ENCODE results near the gene PRPH.
"Not testable (repeated sequence)": the region's sequence is repeated elsewhere in the genome, so short reads cannot be mapped to it uniquely, and the experiment has no call there.

The PRPH gene

DNA sequence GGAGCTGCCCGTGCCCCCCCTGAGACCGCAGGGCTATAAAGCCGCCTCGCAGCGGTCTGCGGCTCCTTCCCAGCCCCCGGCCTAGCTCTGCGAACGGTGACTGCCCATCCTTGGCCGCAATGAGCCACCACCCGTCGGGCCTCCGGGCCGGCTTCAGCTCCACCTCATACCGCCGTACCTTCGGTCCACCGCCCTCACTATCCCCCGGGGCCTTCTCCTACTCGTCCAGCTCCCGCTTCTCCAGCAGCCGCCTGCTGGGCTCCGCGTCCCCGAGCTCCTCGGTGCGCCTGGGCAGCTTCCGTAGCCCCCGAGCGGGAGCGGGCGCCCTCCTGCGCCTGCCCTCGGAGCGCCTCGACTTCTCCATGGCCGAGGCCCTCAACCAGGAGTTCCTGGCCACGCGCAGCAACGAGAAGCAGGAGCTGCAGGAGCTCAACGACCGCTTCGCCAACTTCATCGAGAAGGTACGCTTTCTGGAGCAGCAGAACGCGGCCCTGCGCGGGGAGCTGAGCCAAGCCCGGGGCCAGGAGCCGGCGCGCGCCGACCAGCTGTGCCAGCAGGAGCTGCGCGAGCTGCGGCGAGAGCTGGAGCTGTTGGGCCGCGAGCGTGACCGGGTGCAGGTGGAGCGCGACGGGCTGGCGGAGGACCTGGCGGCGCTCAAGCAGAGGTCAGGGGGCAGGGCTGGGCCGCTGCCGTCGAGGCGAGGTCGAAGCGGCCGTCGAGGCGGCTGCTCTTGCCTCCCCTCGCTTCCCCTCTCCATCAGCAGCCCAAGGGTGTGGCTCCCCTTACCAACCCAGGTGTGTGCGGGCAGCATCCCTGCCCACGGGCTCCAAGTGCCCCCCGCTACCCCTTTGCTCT is at the start of gene PRPH:
PRPH (plus strand) TSS at position 66 of the 855 bp plus-strand sequence; CDS start at position 120, 54 bp downstream.
- no peak within 1 kb of the TSS for H3K27ac ChIP-seq (ENCODE audit: low read length)
- no peaks in the 10 kb centered on the region for H3K9me3 ChIP-seq (ENCODE audit: control insufficient read depth, low read depth, low read length)
- H3K36me3 ChIP-seq (ENCODE audit: control insufficient read depth, low read depth, low read length) = no peaks in the 10 kb centered on the region
- H3K4me3 ChIP-seq (ENCODE audit: low read length) = peak within 1 kb of the TSS; percentile 22
- peaks cover 14% of the 10 kb centered on the region for H3K4me1 ChIP-seq (ENCODE audit: control insufficient read depth, low read depth, low read length)
- no peak within 1 kb of the TSS for H3K9ac ChIP-seq (ENCODE audit: low read length)
- H3K27me3 ChIP-seq (ENCODE audit: control insufficient read depth, insufficient read depth, low read length) = peaks cover 74% of the 10 kb centered on the region

DNA sequence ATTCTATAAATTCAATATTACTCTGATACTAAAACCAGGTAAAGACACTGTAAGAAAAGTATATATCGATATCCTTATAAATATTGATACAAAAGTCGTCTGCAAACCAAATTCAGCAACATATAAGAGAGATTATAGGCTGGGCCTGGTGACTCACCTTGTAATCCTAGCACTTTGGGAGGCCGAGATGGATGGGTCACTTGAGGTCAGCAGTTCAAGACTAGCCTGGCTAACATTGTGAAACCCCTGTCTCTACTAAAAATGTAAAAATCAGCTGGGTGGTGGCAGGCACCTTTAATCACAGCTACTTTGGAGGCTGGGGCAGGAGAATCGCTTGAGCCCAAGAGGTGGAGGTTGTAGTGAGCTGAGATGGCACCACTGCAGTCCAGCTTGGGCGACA is 43.6 kb upstream of the PRPH start:
- Histone ChIP-seq H3K4me1 (ENCODE audit: control insufficient read depth, low read depth, low read length) (no peaks in the 10 kb centered on the region), H3K4me3 (ENCODE audit: low read length) (no peak overlapping the region), H3K9ac (ENCODE audit: low read length) (no peak overlapping the region), H3K27ac (ENCODE audit: low read length) (no peak overlapping the region), H3K36me3 (ENCODE audit: control insufficient read depth, low read depth, low read length) (no peaks in the 10 kb centered on the region), H3K27me3 (ENCODE audit: control insufficient read depth, insufficient read depth, low read length) (no peaks in the 10 kb centered on the region), H3K9me3 (ENCODE audit: control insufficient read depth, low read depth, low read length) (no peaks in the 10 kb centered on the region)

DNA sequence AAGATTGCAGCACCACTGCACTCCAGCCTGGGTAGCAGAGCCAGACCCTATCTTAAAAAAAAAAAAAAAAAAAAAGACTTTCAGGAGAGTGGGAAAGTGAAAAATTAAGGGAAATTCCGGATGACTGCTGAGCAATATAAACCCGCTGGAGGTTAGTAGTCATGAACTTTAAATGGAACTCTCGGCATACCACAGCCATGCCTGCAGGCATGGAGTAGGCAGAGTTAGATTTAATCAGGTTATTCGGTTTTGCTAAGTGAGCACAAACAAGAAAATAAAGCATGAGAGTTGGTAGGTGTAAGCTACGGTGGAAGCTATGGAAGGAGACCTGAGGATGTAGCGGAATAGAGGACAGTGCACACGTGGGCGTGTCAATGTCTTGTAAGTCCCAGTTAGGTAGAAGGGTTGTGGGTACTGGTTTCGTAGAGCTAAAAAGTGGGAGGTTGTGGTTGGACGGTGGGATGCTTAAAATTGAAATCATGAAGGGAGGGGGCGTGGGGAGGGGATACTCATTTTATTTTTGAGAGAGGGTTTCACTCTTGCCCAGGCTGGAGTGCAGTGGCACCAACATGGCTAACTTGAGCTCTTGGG is 41.8 kb upstream of the PRPH start:
- H3K27me3 ChIP-seq (ENCODE audit: control insufficient read depth, insufficient read depth, low read length) = no peaks in the 10 kb centered on the region
- no peaks in the 10 kb centered on the region for H3K9me3 ChIP-seq (ENCODE audit: control insufficient read depth, low read depth, low read length)
- H3K4me1 ChIP-seq (ENCODE audit: control insufficient read depth, low read depth, low read length) = no peaks in the 10 kb centered on the region
- H3K36me3 ChIP-seq (ENCODE audit: control insufficient read depth, low read depth, low read length) = no peaks in the 10 kb centered on the region
- no peak overlapping the region for H3K27ac ChIP-seq (ENCODE audit: low read length)
- no peak overlapping the region for H3K4me3 ChIP-seq (ENCODE audit: low read length)
- no peak overlapping the region for H3K9ac ChIP-seq (ENCODE audit: low read length)

DNA sequence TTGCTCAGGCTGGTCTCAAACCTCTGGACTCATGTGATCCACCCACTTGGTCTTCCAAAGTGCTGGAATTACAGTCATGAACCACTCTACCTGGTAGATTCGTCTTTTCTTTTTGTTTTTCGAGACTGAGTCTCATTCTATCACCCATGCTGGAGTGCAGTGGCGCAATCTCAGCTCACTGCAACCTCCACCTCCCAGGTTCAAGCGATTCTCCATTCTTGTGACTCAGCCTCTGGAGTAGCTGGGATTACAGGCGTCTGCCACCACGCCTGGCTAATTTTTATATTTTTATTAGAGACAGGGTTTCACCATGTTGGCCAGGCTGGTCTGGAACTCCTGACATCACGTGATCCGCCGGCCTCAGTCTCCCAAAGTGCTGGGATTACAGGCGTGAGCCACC is 39.5 kb upstream of the PRPH start:
- not testable (repeated sequence) for H3K4me1 ChIP-seq (ENCODE audit: control insufficient read depth, low read depth, low read length); H3K27ac ChIP-seq (ENCODE audit: low read length); H3K27me3 ChIP-seq (ENCODE audit: control insufficient read depth, insufficient read depth, low read length); H3K4me3 ChIP-seq (ENCODE audit: low read length); H3K9me3 ChIP-seq (ENCODE audit: control insufficient read depth, low read depth, low read length); H3K36me3 ChIP-seq (ENCODE audit: control insufficient read depth, low read depth, low read length); H3K9ac ChIP-seq (ENCODE audit: low read length)

DNA sequence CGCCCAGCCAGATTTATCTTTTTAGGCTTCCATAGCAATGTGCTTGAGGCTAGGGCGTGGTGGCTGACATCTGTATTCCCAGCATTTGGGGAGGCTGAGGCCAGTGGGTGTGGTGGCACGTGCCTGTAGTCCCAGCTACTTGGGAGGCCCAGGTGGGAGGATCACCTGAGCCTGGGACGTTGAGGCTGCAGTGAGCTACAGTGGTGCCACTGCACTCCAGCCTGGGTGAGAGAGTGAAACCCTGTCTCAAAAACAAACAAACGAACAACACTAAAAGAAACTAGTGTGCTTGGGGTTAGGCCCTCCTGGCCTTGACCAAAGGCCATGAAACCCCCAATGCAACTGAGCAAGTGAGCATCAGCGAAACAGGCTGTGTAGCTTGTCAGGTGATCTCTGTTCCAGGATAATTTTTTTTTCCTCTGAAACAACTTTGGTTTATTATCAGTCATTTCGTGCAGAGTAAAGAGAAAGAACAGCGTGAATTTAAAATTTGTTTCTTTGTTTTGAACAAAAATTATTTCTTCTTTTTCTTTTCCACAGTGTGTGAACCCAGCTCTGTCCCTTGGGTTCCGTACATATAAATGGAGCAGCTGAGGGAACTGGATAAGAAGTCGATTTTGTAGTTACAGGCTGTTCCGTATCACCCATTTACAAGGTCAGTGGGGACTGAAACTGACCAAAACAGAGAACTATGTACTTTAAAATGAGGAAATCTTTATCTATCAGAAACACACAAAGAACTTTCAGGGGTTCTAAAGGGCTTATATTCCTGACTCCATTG is 38.9 kb upstream of the PRPH start:
- no peaks in the 10 kb centered on the region for H3K4me1 ChIP-seq (ENCODE audit: control insufficient read depth, low read depth, low read length)
- H3K4me3 ChIP-seq (ENCODE audit: low read length) = no peak overlapping the region
- H3K9ac ChIP-seq (ENCODE audit: low read length) = no peak overlapping the region
- no peaks in the 10 kb centered on the region for H3K9me3 ChIP-seq (ENCODE audit: control insufficient read depth, low read depth, low read length)
- H3K36me3 ChIP-seq (ENCODE audit: control insufficient read depth, low read depth, low read length) = no peaks in the 10 kb centered on the region
- H3K27me3 ChIP-seq (ENCODE audit: control insufficient read depth, insufficient read depth, low read length) = no peaks in the 10 kb centered on the region
- H3K27ac ChIP-seq (ENCODE audit: low read length) = no peak overlapping the region

DNA sequence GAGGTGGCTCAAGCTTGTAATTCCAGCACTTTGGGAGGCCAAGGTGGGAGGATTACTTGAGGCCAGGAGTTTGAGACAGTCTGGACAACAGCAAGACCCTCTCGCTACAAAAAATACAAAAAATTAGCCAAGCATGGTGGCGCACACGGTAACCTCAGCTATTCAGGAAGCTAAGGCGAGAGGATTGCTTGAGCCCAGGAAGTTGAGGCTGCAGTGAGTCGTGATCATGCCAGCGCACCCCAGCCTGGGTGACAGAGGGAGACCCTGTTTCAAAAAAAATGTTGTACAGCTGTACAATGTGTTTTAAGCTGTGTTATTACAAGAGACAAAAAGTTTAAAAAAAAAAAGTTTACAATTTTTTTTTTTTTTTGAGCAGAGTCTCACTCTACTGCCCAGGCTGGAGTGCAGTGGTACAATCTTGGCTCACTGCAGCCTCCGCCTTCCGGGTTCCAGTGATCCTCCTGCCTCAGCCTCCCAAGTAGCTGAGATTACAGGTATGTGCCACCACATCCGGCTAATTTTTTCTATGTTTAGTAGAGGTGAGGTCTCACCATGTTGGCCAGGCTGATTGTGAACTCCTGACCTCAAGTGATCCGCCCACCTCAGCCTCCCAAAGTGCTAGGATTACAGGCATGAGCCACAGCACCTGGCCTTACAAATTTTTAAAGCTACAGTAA is 37.3 kb upstream of the PRPH start:
- not testable (repeated sequence) for H3K9me3 ChIP-seq (ENCODE audit: control insufficient read depth, low read depth, low read length); H3K27ac ChIP-seq (ENCODE audit: low read length); H3K4me3 ChIP-seq (ENCODE audit: low read length); H3K9ac ChIP-seq (ENCODE audit: low read length); H3K27me3 ChIP-seq (ENCODE audit: control insufficient read depth, insufficient read depth, low read length); H3K4me1 ChIP-seq (ENCODE audit: control insufficient read depth, low read depth, low read length); H3K36me3 ChIP-seq (ENCODE audit: control insufficient read depth, low read depth, low read length)

DNA sequence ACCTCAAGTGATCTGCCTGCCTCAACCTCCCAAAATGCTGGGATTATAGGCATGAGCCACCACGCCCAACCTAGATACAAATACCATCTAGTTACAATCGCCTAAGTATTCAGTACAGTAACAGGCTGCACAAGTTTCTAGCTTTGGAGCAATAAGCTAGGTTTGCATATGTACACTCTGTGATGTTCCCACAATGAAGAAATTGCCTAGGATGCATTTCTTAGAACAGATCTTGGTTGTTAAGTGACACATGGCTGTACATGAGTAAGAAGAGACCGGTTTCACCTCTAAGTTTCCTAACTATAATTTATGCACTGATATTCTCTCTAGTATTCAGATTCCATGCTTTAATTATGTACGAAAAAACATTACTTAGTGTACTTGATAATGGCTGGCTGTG is 35.5 kb upstream of the PRPH start:
- Histone ChIP-seq H3K4me1 (ENCODE audit: control insufficient read depth, low read depth, low read length) (no peaks in the 10 kb centered on the region), H3K4me3 (ENCODE audit: low read length) (no peak overlapping the region), H3K9me3 (ENCODE audit: control insufficient read depth, low read depth, low read length) (no peaks in the 10 kb centered on the region), H3K27me3 (ENCODE audit: control insufficient read depth, insufficient read depth, low read length) (no peaks in the 10 kb centered on the region), H3K9ac (ENCODE audit: low read length) (no peak overlapping the region), H3K36me3 (ENCODE audit: control insufficient read depth, low read depth, low read length) (no peaks in the 10 kb centered on the region), H3K27ac (ENCODE audit: low read length) (no peak overlapping the region)

DNA sequence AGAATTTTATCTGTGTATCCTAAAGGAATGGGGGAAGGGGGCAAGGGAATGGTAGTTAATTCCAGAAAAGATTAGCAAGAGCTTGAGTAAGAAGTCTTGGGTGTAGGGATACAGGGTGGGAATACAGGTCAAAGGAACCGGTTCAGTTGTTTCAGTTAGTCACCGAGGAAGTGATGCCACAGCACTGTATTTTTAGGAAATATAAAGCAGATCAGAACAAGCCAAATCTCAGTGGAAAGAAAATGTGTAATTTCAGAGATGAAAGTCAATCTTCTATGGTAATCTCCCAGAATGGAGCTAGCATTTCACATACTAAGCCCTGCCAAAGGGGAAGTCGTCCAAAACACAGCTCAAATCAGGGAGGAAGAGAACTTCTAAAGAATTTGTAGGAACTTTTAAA is 34.8 kb upstream of the PRPH start:
- no peaks in the 10 kb centered on the region for H3K9me3 ChIP-seq (ENCODE audit: control insufficient read depth, low read depth, low read length)
- no peaks in the 10 kb centered on the region for H3K4me1 ChIP-seq (ENCODE audit: control insufficient read depth, low read depth, low read length)
- H3K9ac ChIP-seq (ENCODE audit: low read length) = no peak overlapping the region
- no peaks in the 10 kb centered on the region for H3K36me3 ChIP-seq (ENCODE audit: control insufficient read depth, low read depth, low read length)
- no peak overlapping the region for H3K4me3 ChIP-seq (ENCODE audit: low read length)
- no peak overlapping the region for H3K27ac ChIP-seq (ENCODE audit: low read length)
- no peaks in the 10 kb centered on the region for H3K27me3 ChIP-seq (ENCODE audit: control insufficient read depth, insufficient read depth, low read length)

DNA sequence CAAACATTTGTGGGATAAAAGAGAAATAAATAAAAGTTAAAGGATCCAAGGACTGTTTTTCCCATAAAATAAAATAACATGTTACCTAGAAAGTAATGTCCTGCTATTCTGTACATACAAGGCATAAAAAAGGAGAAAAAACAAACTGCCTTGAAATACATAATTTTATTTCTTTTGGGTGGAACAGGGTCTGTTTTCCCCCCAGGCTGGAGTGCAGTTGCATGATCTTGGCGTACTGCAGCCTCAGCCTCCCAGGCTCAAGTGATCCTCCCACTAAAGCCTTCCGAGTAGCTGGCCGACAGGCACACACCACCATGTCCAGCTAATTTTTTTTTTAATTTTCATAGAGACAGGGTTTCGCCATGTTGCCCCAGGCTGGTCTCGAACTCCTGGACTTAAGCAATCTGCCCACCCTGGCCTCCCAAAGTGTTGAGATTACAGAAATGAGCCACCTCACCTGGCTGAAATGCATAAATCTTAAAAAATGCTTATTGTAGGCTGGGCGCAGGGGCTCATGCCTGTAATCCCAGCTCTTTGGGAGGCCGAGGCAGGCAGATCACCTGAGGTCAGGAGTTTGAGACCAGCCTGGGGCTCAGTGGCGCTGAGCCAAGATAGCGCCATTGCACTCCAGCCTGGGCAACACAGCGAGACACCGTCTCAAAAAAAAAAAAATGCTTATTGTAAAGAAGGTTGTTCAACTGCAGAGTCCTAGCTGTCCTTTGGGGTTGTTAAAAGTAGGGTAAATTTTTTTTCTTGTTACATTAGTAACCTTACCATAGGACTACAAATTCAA is 34.2 kb upstream of the PRPH start:
- Histone ChIP-seq H3K9ac (ENCODE audit: low read length) (no peak overlapping the region), H3K9me3 (ENCODE audit: control insufficient read depth, low read depth, low read length) (no peaks in the 10 kb centered on the region), H3K4me1 (ENCODE audit: control insufficient read depth, low read depth, low read length) (no peaks in the 10 kb centered on the region), H3K36me3 (ENCODE audit: control insufficient read depth, low read depth, low read length) (no peaks in the 10 kb centered on the region), H3K27me3 (ENCODE audit: control insufficient read depth, insufficient read depth, low read length) (no peaks in the 10 kb centered on the region), H3K27ac (ENCODE audit: low read length) (no peak overlapping the region), H3K4me3 (ENCODE audit: low read length) (no peak overlapping the region)

DNA sequence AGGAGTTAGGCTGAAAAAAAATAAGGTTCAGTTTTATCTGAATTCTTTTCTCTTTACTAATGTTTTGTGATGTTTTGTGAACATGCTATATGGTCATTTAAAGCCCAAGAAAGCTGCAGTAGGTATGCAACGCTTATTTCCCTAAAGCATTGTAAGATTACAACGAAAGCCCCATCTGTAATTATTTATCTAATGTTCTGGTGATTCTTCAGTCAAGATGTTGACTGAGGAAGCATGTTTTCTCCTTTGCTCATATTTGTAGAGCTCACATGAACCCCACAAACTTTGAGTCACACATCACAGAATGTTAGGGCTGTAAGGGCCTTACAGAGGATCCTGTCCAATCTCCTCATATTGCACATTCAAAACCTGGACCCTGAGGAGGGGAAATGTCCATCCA is 33.2 kb upstream of the PRPH start:
- H3K4me1 ChIP-seq (ENCODE audit: control insufficient read depth, low read depth, low read length) = no peaks in the 10 kb centered on the region
- no peak overlapping the region for H3K9ac ChIP-seq (ENCODE audit: low read length)
- H3K27ac ChIP-seq (ENCODE audit: low read length) = no peak overlapping the region
- no peaks in the 10 kb centered on the region for H3K9me3 ChIP-seq (ENCODE audit: control insufficient read depth, low read depth, low read length)
- H3K36me3 ChIP-seq (ENCODE audit: control insufficient read depth, low read depth, low read length) = no peaks in the 10 kb centered on the region
- H3K4me3 ChIP-seq (ENCODE audit: low read length) = no peak overlapping the region
- no peaks in the 10 kb centered on the region for H3K27me3 ChIP-seq (ENCODE audit: control insufficient read depth, insufficient read depth, low read length)

DNA sequence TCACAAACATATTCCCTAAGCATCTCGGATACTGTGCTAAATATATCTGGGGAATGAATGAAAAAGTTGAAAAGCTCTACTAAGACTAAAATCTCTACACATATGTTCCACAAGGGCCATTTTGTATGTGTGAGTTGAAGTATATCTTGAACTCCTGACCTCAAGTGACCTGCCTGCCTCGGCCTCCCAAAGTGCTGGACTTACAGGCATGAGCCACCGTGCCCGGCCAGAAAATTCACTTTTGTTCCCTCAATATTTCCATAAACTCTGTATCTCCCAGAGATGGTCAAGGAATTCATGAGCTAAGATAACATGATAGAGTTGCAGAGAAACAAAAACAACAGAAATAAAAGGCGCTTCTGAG is 31.6 kb upstream of the PRPH start:
- Histone ChIP-seq H3K27ac (ENCODE audit: low read length) (no peak overlapping the region), H3K4me1 (ENCODE audit: control insufficient read depth, low read depth, low read length) (no peaks in the 10 kb centered on the region), H3K36me3 (ENCODE audit: control insufficient read depth, low read depth, low read length) (peaks cover 9% of the 10 kb centered on the region), H3K9me3 (ENCODE audit: control insufficient read depth, low read depth, low read length) (no peaks in the 10 kb centered on the region), H3K9ac (ENCODE audit: low read length) (no peak overlapping the region), H3K4me3 (ENCODE audit: low read length) (no peak overlapping the region), H3K27me3 (ENCODE audit: control insufficient read depth, insufficient read depth, low read length) (no peaks in the 10 kb centered on the region)
